ENCODE measurements around the gene CXorf66.
"Not testable (repeated sequence)": the region's sequence is repeated elsewhere in the genome, so short reads cannot be mapped to it uniquely, and the experiment has no call there.

The CXorf66 gene

DNA sequence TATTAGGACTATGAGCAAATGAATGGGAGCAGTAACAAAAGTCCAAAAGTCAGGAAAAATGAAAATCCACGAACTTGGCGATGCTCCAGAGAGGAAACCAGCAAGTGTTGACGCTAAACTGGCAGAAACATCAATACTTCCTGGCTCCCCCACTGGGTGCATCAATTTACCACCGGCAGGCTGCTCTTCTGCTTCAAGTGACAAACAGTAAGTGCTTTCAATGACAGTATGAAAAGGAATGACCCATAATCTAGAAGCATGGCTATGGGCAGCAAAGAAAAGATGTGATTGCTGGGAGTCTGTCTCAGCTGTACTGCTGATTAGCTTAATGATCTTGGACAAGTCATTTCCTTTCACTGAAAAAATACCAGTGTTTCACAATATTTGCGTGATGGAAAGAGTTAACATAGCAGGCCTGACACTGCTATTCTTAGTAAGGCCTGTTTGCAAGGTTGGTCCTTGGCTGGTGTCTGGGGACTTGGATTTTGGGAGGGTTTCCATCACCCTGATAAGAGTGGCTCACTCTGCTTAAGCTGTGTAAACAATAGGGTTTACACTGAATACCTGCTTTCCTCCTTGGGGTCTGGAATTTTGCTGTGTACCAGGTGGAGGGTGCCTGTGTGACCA lies 41.1 kb downstream of the CXorf66 start:
- DNase-seq = no peak

DNA sequence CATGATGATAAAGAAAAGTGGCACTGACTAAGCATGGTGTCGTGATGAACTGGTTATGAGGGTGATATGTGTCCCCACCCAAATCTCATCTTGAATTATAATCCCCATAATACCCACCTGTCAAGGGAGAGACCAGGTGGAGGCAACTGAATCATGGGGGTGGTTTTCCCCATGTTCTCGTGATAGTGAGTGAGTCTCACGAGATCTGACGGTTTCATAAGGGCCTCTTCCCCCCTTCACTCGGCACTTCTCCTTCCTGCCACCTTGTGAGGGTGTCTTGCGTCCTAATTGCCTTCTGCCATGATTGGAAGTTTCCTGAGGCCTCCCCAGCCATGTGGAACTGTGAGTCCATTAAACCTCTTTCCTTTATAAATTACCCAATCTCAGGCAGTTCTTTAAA lies 44.2 kb downstream of the CXorf66 start:
- not testable (repeated sequence) for DNase-seq

DNA sequence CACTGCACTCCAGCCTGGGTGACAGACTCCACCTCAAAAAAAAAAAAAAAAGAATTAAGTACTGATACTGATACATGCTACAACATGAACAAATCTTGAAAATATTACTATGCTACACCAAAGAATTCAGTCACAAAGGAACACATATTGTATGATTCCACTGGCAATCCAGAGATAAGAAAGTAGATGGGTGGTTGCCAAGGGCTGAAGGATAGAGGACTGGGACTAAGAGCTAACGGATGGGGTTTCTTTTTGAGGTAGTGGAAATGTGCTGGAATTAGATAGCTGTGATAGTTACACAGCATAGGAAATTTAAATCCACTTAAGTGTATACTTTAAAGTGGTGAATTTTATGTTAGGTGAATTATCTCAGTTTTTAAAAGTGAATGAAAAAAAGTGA lies 45.0 kb downstream of the CXorf66 start:
- no peak for DNase-seq

DNA sequence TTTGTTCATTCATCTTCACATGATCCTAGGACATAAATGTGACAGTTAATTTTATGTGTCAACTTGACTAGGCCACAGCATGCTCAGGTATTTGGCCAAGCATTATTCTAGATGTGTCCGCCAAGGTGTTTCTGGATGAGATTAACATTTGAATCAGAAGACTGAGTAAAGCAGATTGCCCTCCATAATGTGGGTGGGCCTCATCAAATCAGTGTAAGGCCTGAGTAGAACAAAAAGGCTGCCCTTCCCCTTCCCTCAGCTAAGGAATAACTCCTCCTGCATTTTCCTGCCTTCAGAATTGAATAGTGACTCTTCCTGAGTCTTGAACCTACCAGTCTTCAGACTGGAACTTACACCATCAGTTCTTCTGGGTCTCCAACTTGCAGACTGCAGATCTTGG lies 50.9 kb downstream of the CXorf66 start:
- no peak for DNase-seq

DNA sequence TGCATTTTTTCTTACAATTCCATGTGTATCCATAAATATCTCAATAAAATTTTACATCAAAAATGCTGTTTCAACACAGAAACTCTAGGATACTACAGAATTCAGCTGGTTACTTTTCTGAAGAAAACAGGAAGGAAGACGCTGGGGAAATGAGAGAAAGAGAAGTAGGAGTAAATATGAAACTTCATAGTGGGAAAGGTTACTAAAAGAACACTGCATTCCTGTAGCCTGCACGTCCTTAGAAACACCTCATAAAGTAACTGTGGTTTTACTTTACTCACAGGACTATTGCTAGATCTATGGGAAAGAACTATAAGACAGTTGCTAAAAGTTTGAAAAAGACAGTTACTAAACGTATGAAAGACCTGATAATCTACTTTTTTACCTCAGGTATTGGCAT lies 55.6 kb downstream of the CXorf66 start:
- peak; percentile 8 for DNase-seq

DNA sequence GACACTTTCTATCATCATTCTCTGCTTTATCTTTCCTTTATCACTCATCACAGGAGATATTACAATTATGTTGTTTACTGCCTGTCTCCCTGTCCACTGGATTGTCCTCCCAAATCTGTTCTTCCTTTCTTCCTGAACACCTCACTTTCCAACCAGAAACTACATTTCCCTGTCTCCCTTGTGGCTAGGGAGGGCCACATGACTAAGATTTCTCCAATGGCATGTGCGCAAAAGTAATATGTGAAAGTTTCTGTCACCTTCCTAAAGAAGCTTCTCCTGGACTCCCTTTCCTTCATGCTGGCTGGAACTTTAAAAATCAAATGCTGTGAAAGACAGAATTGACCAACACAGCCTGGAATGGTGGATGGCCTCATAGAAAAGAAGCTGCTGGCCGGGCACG lies 58.2 kb downstream of the CXorf66 start:
- DNase-seq = no peak

DNA sequence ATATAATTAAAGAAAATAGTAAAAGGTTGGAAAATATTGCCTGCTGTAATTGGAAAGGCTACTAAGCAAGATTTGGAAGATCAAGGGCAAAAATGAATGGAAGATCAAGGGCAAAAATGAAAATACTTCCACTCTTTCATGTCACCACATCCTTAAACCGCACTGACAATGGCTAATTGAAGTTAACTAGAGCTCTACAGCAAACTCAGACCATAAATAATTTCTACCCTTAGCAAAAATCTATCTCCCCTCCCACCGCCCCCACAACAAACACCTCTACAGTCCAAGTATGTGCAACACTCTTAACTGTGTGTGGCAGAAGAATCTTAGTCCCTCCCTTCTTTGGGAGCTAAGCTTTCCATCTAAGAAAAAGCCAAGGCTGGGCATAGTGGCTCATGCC lies 59.6 kb downstream of the CXorf66 start:
- no peak for DNase-seq

Data from SIG-M5 (cell line).